Kasumi-1 (cell line): ENCODE data around the gene RCSD1.

Experiments used
- DNase-seq, 2 experiments: peaks; one replicate each; lab custom pipeline; 2025; lab: John Stamatoyannopoulos, UW

RCSD1 gene

GRCh38 chr1:167746013-167746672 lies 116.1 kb downstream of the RCSD1 start:
- DNase-seq: no peak

GRCh38 chr1:167746988-167747655 lies 117.1 kb downstream of the RCSD1 start:
- no peak for DNase-seq

- no peak for DNase-seq
Measured at GRCh38 chr1:167747988-167748387, 118.0 kb downstream of the RCSD1 start.

DNA sequence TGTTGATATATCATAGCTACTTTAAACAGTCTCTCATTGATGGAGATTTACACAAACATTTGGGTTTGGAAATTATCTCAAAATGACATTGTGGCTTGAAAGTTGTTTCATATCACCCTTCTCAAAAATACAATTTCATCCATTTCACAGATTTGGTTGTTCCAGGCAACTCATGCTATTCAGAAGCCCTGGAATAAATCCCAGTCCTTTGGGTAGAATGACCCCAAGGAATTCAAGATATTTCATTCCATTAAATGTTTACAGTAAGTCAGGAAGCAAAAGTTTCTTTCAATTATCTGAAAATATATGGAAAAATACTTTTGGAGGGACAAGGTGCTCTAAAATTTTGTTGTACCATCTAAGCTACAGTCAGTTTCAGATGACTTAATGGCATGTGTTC lies 118.9 kb downstream of the RCSD1 start:
- no peak for DNase-seq

DNA sequence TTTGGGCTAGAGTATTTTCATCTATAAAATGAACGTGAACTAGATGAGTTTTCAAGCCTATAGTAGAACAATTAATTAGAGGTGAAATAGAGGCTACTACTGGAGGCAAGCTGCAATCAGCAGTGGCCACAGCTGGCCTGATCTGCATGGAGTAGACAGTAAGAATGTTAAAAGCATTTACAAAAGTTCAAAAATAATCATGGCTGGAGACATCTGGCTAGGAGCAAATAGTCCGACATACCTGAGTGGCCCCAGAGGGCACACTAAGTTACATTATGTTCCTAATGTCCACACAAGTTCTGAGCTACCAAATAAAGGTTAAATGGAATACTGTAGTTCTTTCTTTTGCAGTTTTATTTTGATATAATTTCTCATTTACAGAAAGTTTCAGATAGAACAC lies 119.7 kb downstream of the RCSD1 start:
- DNase-seq: no peak

GRCh38 chr1:167750641-167751040 lies 120.6 kb downstream of the RCSD1 start:
- DNase-seq: no peak

GRCh38 chr1:167751676-167752075 lies 121.6 kb downstream of the RCSD1 start:
- no peak for DNase-seq

DNA sequence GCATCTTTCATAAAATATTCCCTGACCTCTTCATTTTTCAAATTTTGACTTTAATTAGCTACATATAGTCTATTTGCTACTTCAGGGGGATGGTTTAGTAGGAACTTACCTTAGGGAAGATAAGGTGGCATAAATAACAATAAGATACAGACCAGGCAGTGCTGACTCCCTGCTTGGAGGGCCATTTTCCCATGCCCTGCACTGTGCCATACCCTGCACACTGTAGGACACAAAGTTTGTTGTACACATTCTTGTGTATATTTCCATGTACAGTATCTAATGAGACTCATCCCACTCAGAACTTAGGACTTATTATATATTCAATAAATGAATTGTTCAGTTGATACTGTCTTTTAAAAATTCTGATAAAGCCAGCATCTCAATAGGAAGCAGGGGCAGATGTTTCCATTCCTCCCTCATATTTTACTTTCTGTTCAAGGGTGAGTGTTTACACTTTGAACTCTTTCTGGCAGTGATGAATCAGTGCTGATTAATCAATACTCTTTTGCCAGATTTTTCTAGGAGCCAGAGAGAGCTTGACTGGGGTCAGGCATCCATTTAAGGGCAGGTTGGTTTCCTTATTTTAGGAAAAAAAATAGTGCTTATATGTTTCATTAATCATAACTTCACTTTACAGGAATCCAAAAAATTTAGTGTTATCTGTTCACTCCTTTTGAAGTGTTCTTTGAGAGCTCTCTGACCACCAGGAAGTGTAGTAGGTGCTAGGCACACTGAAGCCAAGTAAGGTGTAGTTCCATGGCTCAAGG lies 122.4 kb downstream of the RCSD1 start:
- no peak for DNase-seq

GRCh38 chr1:167755654-167756053 lies 125.6 kb downstream of the RCSD1 start:
- no peak for DNase-seq
